SIG-M5 treated with dmso at 0.1 percent for 504 hours (cell line): ENCODE measurements around the gene MDK.

ENCODE experiments used
- DNase-seq: peaks from one replicate; lab custom pipeline; 2025; ENCODE audit not compliant: unreplicated experiment; lab: John Stamatoyannopoulos, UW

Gene MDK, protein sequence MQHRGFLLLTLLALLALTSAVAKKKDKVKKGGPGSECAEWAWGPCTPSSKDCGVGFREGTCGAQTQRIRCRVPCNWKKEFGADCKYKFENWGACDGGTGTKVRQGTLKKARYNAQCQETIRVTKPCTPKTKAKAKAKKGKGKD

DNA sequence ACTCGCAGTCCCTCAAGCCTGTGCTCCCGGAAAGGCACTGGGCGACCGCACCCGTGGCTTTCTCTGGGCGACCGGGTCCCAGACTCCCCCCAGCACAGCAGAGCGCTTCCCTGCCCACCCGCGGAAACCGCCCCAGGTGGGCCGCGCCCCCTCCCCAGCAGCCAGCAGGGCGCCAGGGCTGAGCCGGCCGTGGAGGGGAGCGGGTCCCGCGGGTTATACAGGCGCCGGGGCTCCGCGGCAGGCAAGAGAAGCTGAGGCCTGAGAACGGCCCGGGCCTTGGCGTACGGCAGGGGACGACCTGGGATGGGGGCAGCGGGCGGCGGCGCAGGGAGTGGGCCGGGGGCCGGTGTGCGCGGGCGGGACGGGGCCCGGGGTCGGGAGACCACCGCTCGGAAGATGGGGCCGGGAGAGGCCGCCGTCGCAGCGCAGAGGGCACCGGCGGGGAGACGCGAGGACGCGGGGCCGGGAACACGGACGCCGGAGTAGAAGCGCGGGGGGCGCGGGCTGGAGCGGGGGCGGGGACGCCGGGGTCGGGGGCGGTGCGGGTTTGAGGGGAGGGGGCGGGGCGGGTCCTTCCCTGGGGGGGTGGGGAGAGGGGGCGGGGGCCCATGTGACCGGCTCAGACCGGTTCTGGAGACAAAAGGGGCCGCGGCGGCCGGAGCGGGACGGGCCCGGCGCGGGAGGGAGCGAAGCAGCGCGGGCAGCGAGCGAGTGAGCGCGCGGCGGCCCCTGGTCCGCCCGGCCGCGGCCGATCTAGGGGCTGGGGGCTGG is at the start of gene MDK:
Gene MDK (plus strand): TSS at position 622 of the 771 bp plus-strand sequence. CDS start 389 bp downstream, outside the sequence.
- DNase-seq = no peak

- DNase-seq = no peak
Observed at GRCh38 chr11:46332093-46332567, 49.3 kb upstream of the MDK start.

DNA sequence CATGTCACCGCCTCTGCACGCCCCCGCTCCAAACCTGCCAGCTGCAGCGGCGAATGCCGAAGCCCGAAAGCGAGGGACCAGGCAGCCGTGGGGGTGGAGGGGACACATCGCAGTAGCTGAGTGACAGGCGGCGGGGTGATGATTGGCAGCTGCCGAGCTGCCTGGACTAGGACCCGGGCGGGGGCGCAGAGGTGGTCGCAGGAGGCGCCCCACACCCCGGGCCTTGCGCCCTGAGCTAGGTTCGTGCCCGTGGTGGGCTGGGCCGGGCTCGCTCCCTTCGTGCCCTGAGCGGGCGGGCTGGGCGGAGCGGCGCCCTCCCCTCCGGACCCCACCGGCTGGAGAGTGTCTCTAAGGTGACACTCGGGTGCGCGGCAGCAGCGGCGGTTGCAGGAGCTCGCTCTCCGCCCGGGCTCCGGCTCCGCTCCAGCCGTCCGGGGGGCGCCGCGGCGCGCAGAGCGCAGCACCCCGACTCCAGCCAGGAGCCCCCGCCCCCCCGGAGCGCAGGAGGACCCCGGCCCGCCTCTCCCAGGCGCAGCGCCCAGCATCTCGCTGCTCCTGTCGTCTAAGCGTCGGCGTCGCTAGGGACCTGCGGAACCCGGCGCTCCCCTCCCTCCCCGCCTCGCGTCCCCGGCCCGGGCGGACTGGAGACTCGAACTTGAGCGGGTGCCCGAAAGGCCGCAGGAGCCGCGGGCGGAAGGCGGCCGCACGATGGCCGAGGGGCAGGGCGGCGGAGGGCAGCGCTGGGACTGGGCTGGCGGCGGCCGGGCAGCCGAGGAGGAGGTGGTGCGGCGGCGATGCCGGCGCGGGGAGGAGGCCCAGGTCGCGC is 48.7 kb upstream of the MDK start:
- DNase-seq = no peak

GRCh38 chr11:46333394-46333947 is 48.0 kb upstream of the MDK start:
- no peak for DNase-seq

DNA sequence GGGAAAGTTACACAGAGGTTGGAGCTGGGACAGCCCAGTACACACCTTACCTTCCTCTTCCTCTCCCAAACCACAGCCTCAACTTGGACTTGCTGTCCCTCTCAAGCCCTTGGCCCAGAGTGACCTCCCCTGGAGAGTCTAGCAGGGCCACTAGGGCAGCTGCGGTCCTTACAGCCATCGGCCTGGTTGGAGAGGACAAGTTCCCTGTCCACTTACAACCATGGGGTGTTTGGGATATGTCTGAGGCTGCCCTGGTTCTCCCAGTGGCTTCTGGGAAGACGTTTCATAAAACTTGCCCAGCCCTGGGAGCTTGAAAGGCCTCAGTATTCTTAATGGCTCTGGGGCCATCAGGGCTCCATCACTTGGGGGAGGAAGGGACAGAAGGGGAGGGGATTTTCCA is 47.3 kb upstream of the MDK start:
- no peak for DNase-seq

- no peak for DNase-seq
Observed at GRCh38 chr11:46335271-46335670, 46.2 kb upstream of the MDK start.

DNA sequence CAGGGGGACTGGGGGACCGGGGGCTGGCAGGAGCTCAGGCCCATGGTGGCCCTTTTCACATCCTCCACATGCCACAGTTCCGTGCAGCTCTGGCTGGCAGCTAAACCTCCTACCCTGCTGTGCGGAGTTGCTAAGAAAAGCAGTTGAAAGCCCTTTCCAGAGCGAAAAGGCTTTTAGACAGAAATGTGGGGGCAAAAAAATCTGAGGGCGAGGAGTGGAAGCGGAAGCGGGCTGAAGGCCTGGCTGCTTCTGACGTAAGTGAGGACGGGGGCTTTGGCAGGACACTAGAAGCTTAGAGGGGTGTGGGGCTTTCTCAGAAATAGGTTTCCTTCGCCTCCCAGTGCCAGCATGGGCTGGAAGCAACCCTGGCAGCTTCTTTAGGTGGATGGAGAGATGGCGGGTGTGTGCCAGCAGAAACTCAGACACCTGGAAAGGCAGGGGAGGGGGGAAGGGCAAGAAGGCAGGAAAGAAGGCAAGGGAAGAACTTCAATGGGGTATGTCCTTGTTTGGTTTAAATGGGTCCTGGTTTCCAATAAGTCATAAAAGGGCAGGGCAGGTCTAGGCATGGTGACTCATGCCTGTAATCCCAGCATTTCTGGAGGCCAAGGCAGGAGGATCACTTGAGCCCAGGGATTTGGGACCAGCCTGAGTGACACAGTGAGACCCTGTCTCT is 45.4 kb upstream of the MDK start:
- DNase-seq = peak; percentile 73

GRCh38 chr11:46336563-46337180 is 44.8 kb upstream of the MDK start:
- peak; percentile 97 for DNase-seq

DNA sequence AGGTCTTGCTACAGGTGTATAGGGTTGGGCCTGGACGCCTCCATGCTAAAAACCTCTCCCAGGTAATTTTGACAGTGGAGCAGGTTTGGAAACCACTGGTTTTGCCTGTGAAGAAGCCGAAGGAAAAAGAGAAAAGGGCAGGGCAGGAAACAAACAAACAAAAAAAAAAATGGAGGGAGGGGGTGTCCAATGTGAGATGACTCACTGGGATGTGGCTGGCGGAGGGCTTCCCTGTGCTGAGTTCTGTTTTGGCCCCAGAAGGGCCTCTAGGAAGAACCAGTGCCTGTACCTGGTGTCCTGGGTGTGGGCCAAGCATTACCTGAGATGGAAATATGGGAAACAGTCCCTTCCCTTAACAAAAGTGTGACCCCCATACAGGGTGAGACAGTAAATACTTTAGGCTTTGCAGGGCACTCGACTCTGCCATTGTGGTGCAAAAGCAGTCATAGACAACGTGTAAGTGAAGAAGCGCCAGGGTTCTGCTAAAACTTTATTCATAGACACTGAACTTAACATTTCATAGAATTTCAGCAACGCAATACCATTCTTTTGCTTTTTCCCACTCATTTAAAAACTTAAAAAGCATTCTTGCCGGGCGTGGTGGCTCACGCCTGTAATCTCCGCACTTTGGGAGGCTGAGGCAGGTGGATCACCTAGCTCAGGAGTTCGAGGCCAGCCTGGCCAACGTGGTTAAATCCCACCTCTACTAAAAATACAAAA is 43.7 kb upstream of the MDK start:
- DNase-seq = no peak

- DNase-seq = no peak
Observed at GRCh38 chr11:46338636-46338987, 42.9 kb upstream of the MDK start.

DNA sequence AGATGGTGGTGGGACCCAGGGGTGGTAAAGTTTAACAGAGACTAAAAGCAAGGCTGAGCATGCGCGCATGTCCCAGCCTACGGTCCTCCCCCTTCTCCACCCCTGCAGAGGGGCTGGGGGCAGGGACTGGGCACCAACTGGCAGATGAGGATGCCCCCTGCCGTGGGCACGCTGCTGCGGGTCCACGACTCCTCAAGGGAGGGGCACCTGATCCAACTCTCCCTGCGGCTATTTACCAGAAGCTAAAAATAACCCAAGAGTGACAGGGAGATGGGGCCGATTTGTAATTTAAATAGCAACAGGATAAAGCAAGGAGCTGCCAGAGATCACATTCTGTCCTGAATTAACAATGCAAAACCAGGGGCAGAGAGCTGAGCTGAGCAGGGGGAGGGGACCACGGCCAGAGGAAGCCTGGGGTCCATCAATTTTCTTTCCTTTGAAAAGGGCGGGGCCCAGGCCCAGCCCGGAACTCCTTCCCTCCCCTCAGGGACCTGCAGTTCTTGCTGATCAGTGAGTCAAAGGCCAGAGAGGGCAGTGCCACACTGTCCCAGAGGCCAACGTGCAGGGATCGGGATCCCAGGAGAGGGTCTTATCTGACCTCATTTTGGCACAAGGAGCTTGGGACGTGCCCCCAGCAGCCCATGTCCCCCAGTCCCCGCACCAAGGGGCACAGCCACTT is 42.3 kb upstream of the MDK start:
- DNase-seq = no peak

DNA sequence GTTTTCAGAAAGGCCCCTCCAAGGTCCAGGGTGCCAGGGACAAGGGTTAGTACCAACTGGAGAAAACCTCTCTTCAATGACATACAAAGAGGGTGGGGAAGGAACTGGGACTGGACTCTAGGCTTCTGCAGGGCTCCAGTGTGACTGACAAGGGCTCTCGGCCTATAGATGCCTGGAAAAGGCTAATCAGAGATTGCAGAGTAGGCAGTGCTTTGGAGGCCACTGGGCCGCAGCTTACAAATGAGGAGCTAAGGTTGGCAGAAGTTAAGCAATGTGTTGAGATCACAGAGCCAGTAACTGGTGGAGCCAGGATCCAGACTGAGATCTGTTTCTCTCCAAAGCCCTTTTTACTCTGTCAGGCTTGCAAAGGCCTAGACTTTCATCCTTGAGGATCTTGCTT is 41.7 kb upstream of the MDK start:
- DNase-seq = no peak

GRCh38 chr11:46341454-46341853 is 40.0 kb upstream of the MDK start:
- DNase-seq = no peak

DNA sequence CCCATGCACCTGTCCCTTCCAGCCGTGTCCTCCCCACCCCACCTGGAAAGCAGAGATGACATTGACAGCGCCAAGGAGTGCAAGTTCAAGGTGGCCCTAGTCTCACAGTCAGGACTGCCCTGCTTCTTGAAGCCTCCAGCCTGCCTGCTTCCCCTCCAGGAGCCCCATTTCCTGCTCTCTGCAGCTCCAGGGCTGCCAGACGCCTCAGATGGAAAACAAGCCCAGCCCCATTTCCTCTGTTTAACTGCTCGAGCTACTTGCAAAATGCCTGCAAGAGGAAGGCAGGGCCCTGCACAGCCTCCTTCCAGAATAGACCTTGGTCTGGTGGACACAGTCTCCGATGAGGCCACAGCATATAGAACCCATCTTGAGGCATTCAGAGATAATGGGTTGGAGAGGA is 39.2 kb upstream of the MDK start:
- peak; percentile 73 for DNase-seq

GRCh38 chr11:46343520-46343919 is 37.9 kb upstream of the MDK start:
- no peak for DNase-seq

DNA sequence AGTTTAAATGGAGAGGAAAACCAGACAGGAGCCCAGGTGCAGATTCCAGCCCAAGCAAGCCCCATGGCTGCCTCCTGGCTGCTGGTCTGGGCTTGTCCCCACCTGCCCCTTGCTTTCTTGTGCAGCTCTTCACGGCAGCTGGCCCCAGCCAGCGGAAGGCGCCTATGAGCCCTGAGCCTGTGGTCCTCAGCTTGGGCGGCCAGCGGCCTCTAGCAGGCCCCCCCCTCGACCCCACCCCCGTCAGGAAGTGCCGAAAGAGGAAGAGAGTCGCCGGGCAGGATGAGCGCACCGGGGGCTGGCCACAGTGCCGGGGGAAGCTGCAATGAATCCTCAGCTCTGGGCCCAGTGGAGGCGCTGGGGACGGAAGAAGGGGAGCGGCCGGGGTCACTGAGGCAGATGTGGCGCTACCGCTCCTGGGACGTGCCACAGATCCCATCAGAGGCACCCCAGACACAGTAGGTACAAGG is 36.3 kb upstream of the MDK start:
- DNase-seq = peak; percentile 72

- DNase-seq = no peak
Observed at GRCh38 chr11:46345881-46346484, 35.5 kb upstream of the MDK start.

DNA sequence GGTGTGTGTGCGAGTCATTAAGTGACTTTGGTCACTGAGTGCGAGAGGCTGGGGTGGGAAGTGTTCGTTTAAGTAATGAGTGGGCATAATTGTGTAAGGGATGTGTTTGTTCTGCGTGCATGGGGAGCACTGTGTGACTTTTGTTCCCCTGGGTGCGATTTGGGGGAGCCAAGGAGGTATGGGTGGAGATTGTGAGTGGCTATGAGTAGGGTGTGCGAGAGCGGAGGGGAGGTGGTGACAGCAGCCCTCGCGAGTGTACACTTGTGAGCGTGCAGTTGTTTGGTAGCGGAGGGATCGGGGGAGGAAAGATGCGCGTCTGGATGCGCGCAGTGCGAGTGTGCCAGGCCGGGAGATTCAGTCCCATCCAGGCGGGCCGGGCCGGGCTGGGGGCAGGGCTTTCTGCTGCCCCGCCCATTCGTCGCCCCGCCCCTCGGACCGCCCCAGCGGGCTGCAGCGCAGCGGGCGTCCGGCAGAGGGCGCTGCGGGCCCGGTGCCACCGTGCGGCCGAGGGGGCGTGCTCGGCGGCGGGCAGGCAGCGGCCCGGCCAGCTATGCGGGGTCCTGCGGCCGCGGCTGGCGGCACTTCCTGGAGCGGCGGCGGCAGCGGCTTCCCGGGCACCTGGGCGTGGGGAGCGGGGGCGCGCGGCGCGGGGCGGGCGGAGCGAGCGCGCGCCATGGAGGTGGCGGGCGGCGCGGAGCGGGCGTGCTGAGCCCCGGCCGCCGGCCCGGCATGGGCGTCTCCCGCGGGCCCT is 34.4 kb upstream of the MDK start, which contains the start of gene DGKZ:
Gene DGKZ (plus strand): TSS at position 578 of the 751 bp plus-strand sequence. CDS start 197 bp downstream, outside the sequence.
- peak; percentile 78 for DNase-seq
